Gastroesophageal sphincter (tissue), 4 donors: ENCODE data around the gene WSCD2. TPM values are rescaled to one million over a fixed set of nuclear protein-coding genes. Genes with fewer than 3 reads are reported as not detected.

Source experiments
- ATAC-seq: fragments of 150-250 bp; one replicate; pipeline ENCODE4 v1.9.1; 2016; ENCODE audit warnings: mild to moderate bottlenecking, moderate library complexity
- H3K27ac ChIP-seq, 4 donors: fragments of 200-600 bp; sonication (generic) in 3 of 4; 1 replicate in 3 of 4; 2 replicates in 1 of 4; pipeline ENCODE4 v1.5.1; 2016 to 2019
- H3K27me3 ChIP-seq: fragments of 200-600 bp; sonication (generic); one replicate; pipeline ENCODE4 v1.5.1; 2019
- H3K36me3 ChIP-seq, 2 donors: fragments of 200-600 bp; sonication (generic); one replicate each; pipeline ENCODE4 v1.5.1; 2019; ENCODE audit warnings: control low read depth in 1 of 2
- H3K4me1 ChIP-seq, 3 donors: fragments of 200-600 bp; sonication (generic); 1 replicate in 2 of 3; 2 replicates in 1 of 3; pipeline ENCODE4 v1.5.1; 2016 to 2019; ENCODE audit warnings: control low read depth in 2 of 3
- H3K4me3 ChIP-seq, 2 donors: fragments of 200-600 bp; sonication (generic); one replicate each; pipeline ENCODE4 v1.5.1; 2019; ENCODE audit warnings: mild to moderate bottlenecking in 1 of 2, moderate library complexity in 1 of 2
- H3K9me3 ChIP-seq, 3 donors: fragments of 200-600 bp; sonication (generic); one replicate each; pipeline ENCODE4 v1.5.1; 2017 to 2019; ENCODE audit warnings: control low read depth in 2 of 3
- EP300 ChIP-seq: sonication (generic); formaldehyde crosslinking; IDR thresholded peaks from one replicate; pipeline ENCODE4 v1.6.1; 2017; ENCODE audit warnings: antibody characterized with exemption, mild to moderate bottlenecking
- POLR2A ChIP-seq, 2 donors: fragments of 450-650 bp; IDR thresholded peaks; one replicate each; pipeline ENCODE4 v1.6.1; 2017; ENCODE audit warnings: antibody characterized with exemption in 2 of 2, mild to moderate bottlenecking in 2 of 2, moderate library complexity in 1 of 2
- POLR2AphosphoS5 ChIP-seq: sonication (generic); formaldehyde crosslinking; IDR thresholded peaks from one replicate; pipeline ENCODE4 v1.6.1; 2017; ENCODE audit warnings: antibody characterized with exemption
- WGBS, 2 donors: methylation state at CpG; one replicate each; pipeline ENCODE4 v1.1.5; 2018; ENCODE audit warnings: low coverage in 1 of 2; 5-methylcytosine and 5-hydroxymethylcytosine counted together
- total RNA-seq, 4 donors: library from RNA; depleted of rRNA; stranded (reverse); fragments of >200 nt; gene quantifications; one replicate each; pipeline ENCODE4 v1.1.0, GENCODE V29; 2016
- TF ChIP-seq, protein P1 (sequence below), 4 experiments: fragments of 200-600 bp in 2 of 4; fragments of 450-650 bp in 2 of 4; sonication (generic) in 1 of 4; IDR thresholded peaks; one replicate each; pipeline ENCODE4 v1.5.1; 2017 to 2019; ENCODE audit warnings: antibody characterized with exemption in 4 of 4, mild to moderate bottlenecking in 2 of 4, moderate library complexity in 2 of 4

WSCD2 gene
- 10 to 100 TPM in 3 of 4 donors, 1 to 10 TPM in 1; 5.0 to 86.1 (median 31.6) TPM for total RNA-seq

DNA sequence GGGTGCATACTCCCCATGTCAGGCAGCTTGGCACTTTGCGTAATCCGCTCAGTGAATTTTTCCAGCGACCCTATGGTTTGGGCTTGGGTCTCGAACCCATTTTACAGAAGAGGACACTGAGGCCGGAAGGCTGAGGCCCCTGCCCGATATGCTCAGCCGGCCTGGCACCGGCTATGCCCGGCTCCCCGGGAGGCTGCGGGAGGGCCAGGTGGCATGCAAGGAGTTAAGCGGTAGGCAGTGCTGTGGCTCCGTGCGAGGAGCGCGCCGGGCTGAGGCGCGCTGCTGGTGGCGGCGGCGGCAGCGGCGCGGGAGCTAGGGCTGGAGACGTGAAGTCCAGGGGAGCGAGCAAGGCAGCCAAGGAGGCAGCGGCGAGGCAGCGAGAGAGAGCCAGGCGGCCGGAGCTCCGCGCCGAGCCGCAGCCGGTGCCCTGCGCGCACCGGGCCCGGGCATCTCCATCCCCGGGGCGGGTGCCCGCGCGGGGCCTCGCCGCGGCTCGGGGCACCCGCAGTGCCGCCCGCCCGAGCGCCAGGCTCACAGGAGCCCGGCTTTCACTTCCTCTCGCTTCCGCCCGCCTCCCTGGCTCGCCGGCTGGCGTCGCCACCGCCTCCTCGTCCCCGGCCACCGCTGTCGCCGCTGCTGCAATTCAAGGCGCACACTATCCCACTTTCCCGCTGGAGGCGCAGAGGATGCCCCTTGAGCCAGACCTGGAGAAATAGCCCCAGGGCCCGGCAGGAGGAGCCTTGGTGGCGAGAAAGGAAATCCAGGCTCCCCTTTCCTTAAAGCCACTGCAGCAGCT is at the start of gene WSCD2:
Gene WSCD2, plus strand, starts transcription at position 272 of the 796 bp plus-strand sequence. CDS start 66,545 bp downstream, outside the sequence.
- Histone ChIP-seq H3K27ac (peak within 1 kb of the TSS; percentile 69 to 93 (median 91)), H3K9me3 (no peaks in the 10 kb centered on the region), H3K27me3 (peaks cover 35% of the 10 kb centered on the region), H3K4me1 (peaks cover 0 to 78% (median 3%) of the 10 kb centered on the region in 3 donors), H3K4me3 (peak within 1 kb of the TSS; percentile 56 to 76), H3K36me3 (no peaks in the 10 kb centered on the region)
- peak; percentile 52 for ATAC-seq
- TF ChIP-seq, protein P1, sequence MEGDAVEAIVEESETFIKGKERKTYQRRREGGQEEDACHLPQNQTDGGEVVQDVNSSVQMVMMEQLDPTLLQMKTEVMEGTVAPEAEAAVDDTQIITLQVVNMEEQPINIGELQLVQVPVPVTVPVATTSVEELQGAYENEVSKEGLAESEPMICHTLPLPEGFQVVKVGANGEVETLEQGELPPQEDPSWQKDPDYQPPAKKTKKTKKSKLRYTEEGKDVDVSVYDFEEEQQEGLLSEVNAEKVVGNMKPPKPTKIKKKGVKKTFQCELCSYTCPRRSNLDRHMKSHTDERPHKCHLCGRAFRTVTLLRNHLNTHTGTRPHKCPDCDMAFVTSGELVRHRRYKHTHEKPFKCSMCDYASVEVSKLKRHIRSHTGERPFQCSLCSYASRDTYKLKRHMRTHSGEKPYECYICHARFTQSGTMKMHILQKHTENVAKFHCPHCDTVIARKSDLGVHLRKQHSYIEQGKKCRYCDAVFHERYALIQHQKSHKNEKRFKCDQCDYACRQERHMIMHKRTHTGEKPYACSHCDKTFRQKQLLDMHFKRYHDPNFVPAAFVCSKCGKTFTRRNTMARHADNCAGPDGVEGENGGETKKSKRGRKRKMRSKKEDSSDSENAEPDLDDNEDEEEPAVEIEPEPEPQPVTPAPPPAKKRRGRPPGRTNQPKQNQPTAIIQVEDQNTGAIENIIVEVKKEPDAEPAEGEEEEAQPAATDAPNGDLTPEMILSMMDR (IDR thresholded peaks at IDR 0.05): peak; percentile 31 to 79 (median 60)
- TF ChIP-seq POLR2AphosphoS5 (peak; percentile 15), POLR2A (IDR thresholded peaks at IDR 0.05) (peak in 1 of 2 donors; percentile 53), EP300 (no peak)
- 42% methylated on average over 2 to 3 of the region's 74 CpGs for WGBS, 2 donors

GRCh38 chr12:108079721-108080120 is 49.4 kb upstream of the WSCD2 start:
- TF ChIP-seq EP300: no peak
- TF ChIP-seq POLR2A (IDR thresholded peaks at IDR 0.05): no peak
- no peak for TF ChIP-seq POLR2AphosphoS5
- TF ChIP-seq, protein P1 (IDR thresholded peaks at IDR 0.05): no peak
- Histone ChIP-seq H3K27me3 (peaks cover 20% of the 10 kb centered on the region), H3K36me3 (no peaks in the 10 kb centered on the region), H3K4me1 (no peaks in the 10 kb centered on the region), H3K4me3 (no peak overlapping the region), H3K27ac (no peak overlapping the region), H3K9me3 (peaks cover 0 to 10% (median 0%) of the 10 kb centered on the region in 3 donors)
- WGBS, 2 donors: 67% methylated on average over 1 of the region's 1 CpG; no CpG with 5 or more reads in 1 of the 2 donors
- no peak for ATAC-seq

DNA sequence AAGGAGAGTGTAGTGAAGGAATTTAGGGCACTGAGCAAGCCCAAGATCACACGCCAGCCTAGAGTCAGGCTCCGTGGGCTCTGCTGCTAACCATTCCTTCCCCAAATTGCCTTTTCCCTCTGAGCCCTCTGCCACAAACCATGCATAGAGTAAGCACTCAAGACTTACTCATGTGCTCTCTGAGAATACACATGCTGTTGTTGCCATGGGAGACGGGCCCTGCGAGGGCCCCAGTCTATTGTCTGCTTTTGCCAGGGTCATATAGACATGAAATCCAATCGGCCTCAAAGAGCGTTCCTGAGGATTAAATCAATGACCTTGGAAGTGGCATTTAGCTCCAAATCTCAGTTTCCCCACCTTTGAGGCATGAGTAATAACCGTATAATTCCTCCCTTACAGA is 48.7 kb upstream of the WSCD2 start:
- H3K4me1 ChIP-seq: no peaks in the 10 kb centered on the region
- 73 to 87% methylated on average over 4 to 7 of the region's 7 CpGs for WGBS, 2 donors
- H3K36me3 ChIP-seq: no peaks in the 10 kb centered on the region
- no peak for TF ChIP-seq POLR2A (IDR thresholded peaks at IDR 0.05)
- no peak for TF ChIP-seq POLR2AphosphoS5
- TF ChIP-seq, protein P1 (IDR thresholded peaks at IDR 0.05): no peak
- TF ChIP-seq EP300: no peak
- no peak overlapping the region for H3K4me3 ChIP-seq
- peaks cover 20% of the 10 kb centered on the region for H3K27me3 ChIP-seq
- no peak overlapping the region for H3K27ac ChIP-seq
- no peak for ATAC-seq
- H3K9me3 ChIP-seq: peaks cover 0 to 10% (median 0%) of the 10 kb centered on the region in 3 donors

GRCh38 chr12:108082485-108082884 is 46.6 kb upstream of the WSCD2 start:
- WGBS, 2 donors: 75 to 82% methylated on average over 1 of the region's 1 CpG

More at GRCh38 chr12:108082485-108082884, 46.6 kb upstream of the WSCD2 start:
- TF ChIP-seq POLR2A (IDR thresholded peaks at IDR 0.05) (no peak), POLR2AphosphoS5 (no peak), EP300 (no peak)
- TF ChIP-seq, protein P1 (IDR thresholded peaks at IDR 0.05): no peak
- Histone ChIP-seq H3K4me1 (no peaks in the 10 kb centered on the region), H3K9me3 (peaks cover 0 to 18% (median 0%) of the 10 kb centered on the region in 3 donors), H3K36me3 (no peaks in the 10 kb centered on the region), H3K27me3 (peaks cover 14% of the 10 kb centered on the region), H3K4me3 (no peak overlapping the region), H3K27ac (no peak overlapping the region)
- ATAC-seq: no peak
